Liver (tissue), 9 donors: ENCODE data around the gene ZC3HAV1L. TPM values are rescaled to one million over a fixed set of nuclear protein-coding genes. Genes with fewer than 3 reads are reported as not detected.
A peak's percentile ranks its signal among the peaks of the same experiment; 100 is the strongest.

ENCODE experiments used
- DNase-seq: peaks from one replicate; pipeline ENCODE4 v3.0.0-alpha.2; 2017; ENCODE audit warnings: low spot score
- H3K27ac ChIP-seq, 2 donors: one replicate each; pipeline ENCODE4 v1.7.0; 2013; ENCODE audit warnings: inconsistent platforms in 2 of 2, low read length in 2 of 2, control low read depth in 1 of 2, low read depth in 1 of 2, mild to moderate bottlenecking in 1 of 2
- H3K27me3 ChIP-seq, 4 donors: one replicate each; pipeline versions ENCODE4 v1.6.1 to v1.7.0; 2013; ENCODE audit warnings: low read length in 3 of 4, inconsistent platforms in 1 of 4, mild to moderate bottlenecking in 1 of 4, moderate library complexity in 1 of 4; ENCODE audit not compliant: control insufficient read depth in 4 of 4, insufficient read depth in 4 of 4
- H3K36me3 ChIP-seq, 4 donors: one replicate each; pipeline versions ENCODE4 v1.6.1 to v1.7.0; 2013; ENCODE audit warnings: low read length in 3 of 4, mild to moderate bottlenecking in 3 of 4, low read depth in 1 of 4, moderate library complexity in 1 of 4; ENCODE audit not compliant: control insufficient read depth in 4 of 4, insufficient read depth in 3 of 4
- H3K4me1 ChIP-seq, 4 donors: one replicate each; pipeline versions ENCODE4 v1.6.1 to v1.7.0; 2013; ENCODE audit warnings: low read length in 3 of 4, mild to moderate bottlenecking in 3 of 4, moderate library complexity in 1 of 4; ENCODE audit not compliant: control insufficient read depth in 4 of 4, insufficient read depth in 4 of 4
- H3K4me3 ChIP-seq, 3 donors: one replicate each; pipeline versions ENCODE4 v1.6.1 to v1.7.0; 2013; ENCODE audit warnings: low read length in 3 of 3, control low read depth in 1 of 3, low read depth in 1 of 3, mild to moderate bottlenecking in 1 of 3
- H3K9ac ChIP-seq, 2 donors: one replicate each; pipeline ENCODE4 v1.7.0; 2013; ENCODE audit warnings: low read length in 2 of 2, mild to moderate bottlenecking in 2 of 2, moderate library complexity in 2 of 2, control low read depth in 1 of 2, low read depth in 1 of 2
- H3K9me3 ChIP-seq, 4 donors: one replicate each; pipeline versions ENCODE4 v1.6.1 to v1.7.0; 2013; ENCODE audit warnings: low read length in 3 of 4; ENCODE audit not compliant: control insufficient read depth in 4 of 4
- CTCF ChIP-seq: fragments of 150-350 bp; IDR thresholded peaks from 2 replicates; pipeline ENCODE4 v1.5.1; 2017; ENCODE audit warnings: improper control_type of control experiment, low read depth, low read length; ENCODE audit not compliant: missing input control
- EGR1 ChIP-seq, 2 donors: IDR thresholded peaks; 2 replicates each; pipeline ENCODE4 v1.6.1; 2016 to 2018; ENCODE audit warnings: antibody characterized with exemption in 2 of 2, low read depth in 2 of 2
- FOXA1 ChIP-seq: IDR thresholded peaks from 2 replicates; pipeline ENCODE4 v1.6.1; 2016; ENCODE audit warnings: antibody characterized with exemption
- FOXA2 ChIP-seq: IDR thresholded peaks from 2 replicates; pipeline ENCODE4 v1.6.1; 2016; ENCODE audit warnings: antibody characterized with exemption
- HNF4A ChIP-seq, 2 donors: conservative IDR thresholded peaks; 2 replicates each; pipeline ENCODE4 v1.6.1; 2016; ENCODE audit warnings: antibody characterized with exemption in 2 of 2, mild to moderate bottlenecking in 2 of 2
- HNF4G ChIP-seq: IDR thresholded peaks from 2 replicates; pipeline ENCODE4 v1.6.1; 2016; ENCODE audit warnings: antibody characterized with exemption
- JUND ChIP-seq, 2 donors: IDR thresholded peaks; 2 replicates each; pipeline ENCODE4 v1.6.1; 2016; ENCODE audit warnings: antibody characterized with exemption in 2 of 2
- MAX ChIP-seq: IDR thresholded peaks from 2 replicates; pipeline ENCODE4 v1.6.1; 2016; ENCODE audit warnings: antibody characterized with exemption
- RAD21 ChIP-seq, 2 donors: IDR thresholded peaks; 2 replicates each; pipeline ENCODE4 v1.6.1; 2016; ENCODE audit warnings: antibody characterized with exemption in 2 of 2, mild to moderate bottlenecking in 2 of 2
- REST ChIP-seq: IDR thresholded peaks from 2 replicates; pipeline ENCODE4 v1.6.1; 2016; ENCODE audit warnings: antibody characterized with exemption, mild to moderate bottlenecking
- TAF1 ChIP-seq: conservative IDR thresholded peaks from 2 replicates; pipeline ENCODE4 v1.6.1; 2016; ENCODE audit warnings: antibody characterized with exemption, mild to moderate bottlenecking
- YY1 ChIP-seq: IDR thresholded peaks from 2 replicates; pipeline ENCODE4 v1.6.1; 2016; ENCODE audit warnings: antibody characterized with exemption, mild to moderate bottlenecking
- WGBS: extraction: QIAGEN DNeasy Blood & Tissue Kit; methylation state at CpG from one replicate; pipeline ENCODE4 v1.1.7; 2013; 5-methylcytosine and 5-hydroxymethylcytosine counted together
- polyA plus RNA-seq, 2 donors: library from polyadenylated mRNA; stranded (reverse) in 1 of 2; unstranded in 1 of 2; fragments of 200-250 nt in 1 of 2; fragments of >200 nt in 1 of 2; fragmentation: Nextera tagmentation in 1 of 2; extraction: Ambion mirVana in 1 of 2; gene quantifications; one replicate each; pipeline versions ENCODE4 v1.2.1 to v1.2.3, GENCODE V29; 2013 to 2015
- total RNA-seq, 2 donors: library from RNA; depleted of rRNA; stranded (reverse); fragments of >200 nt; gene quantifications; one replicate each; pipeline ENCODE4 v1.2.3, GENCODE V29; 2014
- TF ChIP-seq, protein P1 (sequence below): IDR thresholded peaks from 2 replicates; pipeline ENCODE4 v1.6.1; 2016; ENCODE audit warnings: antibody characterized with exemption
- TF ChIP-seq, protein P2 (sequence below): IDR thresholded peaks from 2 replicates; pipeline ENCODE4 v1.6.1; 2016; ENCODE audit warnings: antibody characterized with exemption
- donor health status: healthy.
- donor health status: healthy.
- donor health status: healthy.
- donor health status: healthy.
- donor health status: healthy.

ZC3HAV1L gene
- total and polyA plus RNA-seq, 4 donors, result 0.19 to 16.2 (median 1.9) TPM

- WGBS, result 3% methylated on average over 105 of the region's 105 CpGs
These were observed 54.3 kb downstream of the ZC3HAV1L start, which contains the start of gene KIAA1549 for GRCh38 chr7:138981332-138982203. Gene KIAA1549, minus strand, starts transcription at chr7:138981389. Its CDS starts 120 bp downstream, at chr7:138981269.

GRCh38 chr7:138980563-138981291 is 55.1 kb downstream of the ZC3HAV1L start:
- Histone ChIP-seq H3K36me3 (no peaks in the 10 kb centered on the region), H3K9me3 (no peaks in the 10 kb centered on the region), H3K27me3 (no peaks in the 10 kb centered on the region), H3K4me1 (peaks cover 0 to 16% (median 7%) of the 10 kb centered on the region in 4 donors), H3K27ac (no peak overlapping the region), H3K4me3 (peak overlapping the region; percentile 20 to 86 (median 74)), H3K9ac (peak overlapping the region; percentile 1 to 78)
- DNase-seq, result no peak
- 1% methylated on average over 68 of the region's 68 CpGs for WGBS
- TF ChIP-seq, protein P1, sequence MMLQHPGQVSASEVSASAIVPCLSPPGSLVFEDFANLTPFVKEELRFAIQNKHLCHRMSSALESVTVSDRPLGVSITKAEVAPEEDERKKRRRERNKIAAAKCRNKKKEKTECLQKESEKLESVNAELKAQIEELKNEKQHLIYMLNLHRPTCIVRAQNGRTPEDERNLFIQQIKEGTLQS, result no peak
- TF ChIP-seq MAX (no peak), YY1 (no peak), FOXA1 (no peak), HNF4A (conservative IDR thresholded peaks at IDR 0.05) (no peak), EGR1 (IDR thresholded peaks at IDR 0.05; ENCODE audit: low read depth in 2 of 2) (no peak), FOXA2 (no peak), RAD21 (IDR thresholded peaks at IDR 0.05) (no peak), REST (no peak), JUND (IDR thresholded peaks at IDR 0.05) (no peak), CTCF (no peak), HNF4G (no peak), TAF1 (no peak)
- TF ChIP-seq, protein P2, sequence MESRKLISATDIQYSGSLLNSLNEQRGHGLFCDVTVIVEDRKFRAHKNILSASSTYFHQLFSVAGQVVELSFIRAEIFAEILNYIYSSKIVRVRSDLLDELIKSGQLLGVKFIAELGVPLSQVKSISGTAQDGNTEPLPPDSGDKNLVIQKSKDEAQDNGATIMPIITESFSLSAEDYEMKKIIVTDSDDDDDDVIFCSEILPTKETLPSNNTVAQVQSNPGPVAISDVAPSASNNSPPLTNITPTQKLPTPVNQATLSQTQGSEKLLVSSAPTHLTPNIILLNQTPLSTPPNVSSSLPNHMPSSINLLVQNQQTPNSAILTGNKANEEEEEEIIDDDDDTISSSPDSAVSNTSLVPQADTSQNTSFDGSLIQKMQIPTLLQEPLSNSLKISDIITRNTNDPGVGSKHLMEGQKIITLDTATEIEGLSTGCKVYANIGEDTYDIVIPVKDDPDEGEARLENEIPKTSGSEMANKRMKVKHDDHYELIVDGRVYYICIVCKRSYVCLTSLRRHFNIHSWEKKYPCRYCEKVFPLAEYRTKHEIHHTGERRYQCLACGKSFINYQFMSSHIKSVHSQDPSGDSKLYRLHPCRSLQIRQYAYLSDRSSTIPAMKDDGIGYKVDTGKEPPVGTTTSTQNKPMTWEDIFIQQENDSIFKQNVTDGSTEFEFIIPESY, result no peak

More at GRCh38 chr7:138981332-138982203, 54.3 kb downstream of the ZC3HAV1L start, which contains the start of gene KIAA1549:
- Histone ChIP-seq H3K9me3 (no peaks in the 10 kb centered on the region), H3K27ac (no peak within 1 kb of the TSS), H3K4me1 (peaks cover 0 to 16% (median 7%) of the 10 kb centered on the region in 4 donors), H3K27me3 (no peaks in the 10 kb centered on the region), H3K9ac (peak within 1 kb of the TSS; percentile 1 to 78), H3K4me3 (peak within 1 kb of the TSS; percentile 20 to 86 (median 74)), H3K36me3 (no peaks in the 10 kb centered on the region)
- no peak for TF ChIP-seq MAX
- TF ChIP-seq HNF4A (conservative IDR thresholded peaks at IDR 0.05), result no peak
- TF ChIP-seq CTCF, result peak; percentile 33
- peak; percentile 65 for DNase-seq
